ENCODE data around the gene MAP4K4. TPM values are rescaled to one million over a fixed set of nuclear protein-coding genes. Genes with fewer than 3 reads are reported as not detected.

MAP4K4 gene
- total and polyA plus RNA-seq, 2 of the 13 experiments (the other 11 are each of a cell fraction or from before 2014, with no cell fraction given) = 105 to 264 TPM

GRCh38 chr2:101733257-101733993 is 35.9 kb downstream of the MAP4K4 start (continued):
- TF ChIP-seq SNAPC4 (CRISPR knock-in tag; IDR thresholded peaks at IDR 0.05) (no peak; the same call in 1 of the 2 replicates), ZHX2 (IDR thresholded peaks at IDR 0.05; ENCODE audit: low read depth) (0 out of 2 replicates have a peak, but pooled peaks have one; percentile 50), ZHX2 (CRISPR knock-in tag; IDR thresholded peaks at IDR 0.05; ENCODE audit: borderline replicate concordance) (no peak; the same call in 1 of the 2 replicates), RNF219 (CRISPR knock-in tag; IDR thresholded peaks at IDR 0.05) (peak; percentile 74; the same call in 1 of the 2 replicates), CREM (IDR thresholded peaks at IDR 0.05) (peak; percentile 67), CREM (CRISPR knock-in tag; IDR thresholded peaks at IDR 0.05) (no peak), REPIN1 (CRISPR knock-in tag; IDR thresholded peaks at IDR 0.05; ENCODE audit: borderline replicate concordance, low read depth) (peak; percentile 29; the same call in 1 of the 2 replicates), KLF12 (CRISPR knock-in tag; IDR thresholded peaks at IDR 0.05; ENCODE audit: borderline replicate concordance) (no peak), SNAPC5 (CRISPR knock-in tag; IDR thresholded peaks at IDR 0.05; ENCODE audit: borderline replicate concordance) (peak; percentile 64; the same call in 1 of the 2 replicates), XRCC5 (optimal IDR thresholded peaks at IDR 0.05; ENCODE audit: low read length) (peak; percentile 87), TFDP2 (CRISPR knock-in tag; IDR thresholded peaks at IDR 0.05) (no peak), MAFG (CRISPR knock-in tag; IDR thresholded peaks at IDR 0.05) (no peak), ZNF776 (CRISPR knock-in tag; IDR thresholded peaks at IDR 0.05) (0 out of 2 replicates have a peak, but pooled peaks have one; percentile 20)
